Erythroblast (primary cell): ENCODE data around the gene EGLN1.

Experiments
- GATA1 ChIP-seq: IDR thresholded peaks from 2 replicates; pipeline ENCODE4 v1.6.1; 2011; ENCODE audit warnings: low read depth, mild to moderate bottlenecking, control low read depth, low read length, moderate library complexity
- POLR2A ChIP-seq: IDR thresholded peaks from 2 replicates; pipeline ENCODE4 v1.6.1; 2011; ENCODE audit warnings: mild to moderate bottlenecking, low read length

DNA sequence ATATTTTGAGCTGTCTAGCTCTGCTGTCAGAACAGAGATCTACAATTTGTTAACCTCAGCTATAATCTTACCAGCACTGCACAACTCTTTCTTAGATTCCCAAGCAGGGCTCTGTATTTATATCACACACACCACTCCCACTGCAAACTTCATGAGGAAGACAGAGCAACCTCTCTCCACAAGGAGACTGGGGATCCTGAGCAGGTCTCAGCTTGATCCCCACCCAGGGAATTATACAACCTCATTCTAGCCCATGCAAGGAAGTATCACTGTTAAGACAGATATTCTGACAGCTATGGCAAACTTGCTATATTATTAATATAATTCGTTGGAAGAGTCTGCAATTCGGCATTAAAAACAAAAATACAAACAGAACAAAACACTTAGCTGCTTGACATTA lies 40.4 kb downstream of the EGLN1 start:
- TF ChIP-seq POLR2A (no peak), GATA1 (no peak)
